ENCODE measurements around the gene PEX5. TPM values are rescaled to one million over a fixed set of nuclear protein-coding genes. Genes with fewer than 3 reads are reported as not detected.
A peak's percentile ranks its signal among the peaks of the same experiment; 100 is the strongest.

The PEX5 gene
- polyA plus RNA-seq, result 10 to 100 TPM; 17.8 to 40.3 (median 28.2) TPM
- long read RNA-seq, donor 1, partial matches to known transcripts, result 20 of 24 reads
- long read RNA-seq, donor 1, other reads (novel, unspliced or antisense), result 0 of 24 reads
- long read RNA-seq, donor 2, result 0 reads
- long read RNA-seq, donor 3, result 0 reads
- long read RNA-seq, donor 4, result 0 reads
- long read RNA-seq, donor 5, result 0 reads
- long read RNA-seq, donor 6, partial matches to known transcripts, result 0 of 1 reads
- long read RNA-seq, donor 6, other reads (novel, unspliced or antisense), result 0 of 1 reads
- long read RNA-seq, donor 7, result 0 reads
- long read RNA-seq, donor 8, result 0 reads
- long read RNA-seq, donor 9, result 0 reads
- long read RNA-seq, donor 10, partial matches to known transcripts, result 0 of 1 reads
- long read RNA-seq, donor 10, other reads (novel, unspliced or antisense), result 0 of 1 reads

DNA sequence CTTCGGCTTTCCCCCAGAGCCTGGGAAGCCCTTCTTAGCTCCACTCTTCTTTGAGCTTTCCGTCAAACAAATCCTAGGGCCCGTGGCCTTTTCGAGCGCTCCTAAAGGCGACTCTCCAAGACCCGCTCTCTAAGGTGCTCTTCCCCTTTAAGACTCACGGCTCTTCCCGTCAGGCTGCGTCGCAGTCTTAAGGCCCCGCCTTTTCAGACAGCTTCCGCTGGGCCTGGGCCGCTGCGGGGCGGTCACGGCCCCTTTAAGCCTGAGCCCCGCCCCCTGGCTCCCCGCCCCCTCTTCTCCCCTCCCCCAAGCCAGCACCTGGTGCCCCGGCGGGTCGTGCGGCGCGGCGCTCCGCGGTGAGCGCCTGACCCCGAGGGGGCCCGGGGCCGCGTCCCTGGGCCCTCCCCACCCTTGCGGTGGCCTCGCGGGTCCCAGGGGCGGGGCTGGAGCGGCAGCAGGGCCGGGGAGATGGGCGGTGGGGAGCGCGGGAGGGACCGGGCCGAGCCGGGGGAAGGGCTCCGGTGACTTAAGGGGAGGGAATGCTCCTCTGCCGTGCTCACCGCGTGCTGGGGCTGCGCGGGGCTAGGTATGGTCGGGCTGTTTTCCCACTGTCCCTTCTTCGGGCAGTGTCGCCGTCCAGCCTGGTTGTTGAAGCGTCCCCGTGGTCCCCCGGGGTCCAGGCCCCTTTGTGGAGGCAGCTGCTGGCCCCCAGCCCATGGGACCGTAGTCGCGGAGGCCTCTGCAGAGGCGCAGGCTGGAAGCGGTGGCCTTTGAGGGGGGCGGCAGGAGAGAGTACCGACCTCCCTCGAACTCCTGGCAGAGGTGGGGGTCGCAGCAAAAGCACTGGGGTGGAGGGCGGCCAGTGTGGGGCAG, at the start of gene PEX5:
Gene PEX5, plus strand, starts transcription at position 289 of the 870 bp plus-strand sequence. CDS start 692 bp downstream, outside the sequence.
- peak within 1 kb of the TSS; percentile 8 to 92 (median 68) for H3K27ac ChIP-seq (ENCODE audit: low read depth in 1 of 3, low read length in 2 of 3)
- H3K4me3 ChIP-seq (ENCODE audit: low read depth in 1 of 3, low read length in 3 of 3), result peak within 1 kb of the TSS; percentile 79 to 91 (median 80)
- H3K4me1 ChIP-seq (ENCODE audit: control insufficient read depth in 3 of 3, insufficient read depth in 2 of 3, low read depth in 1 of 3, low read length in 2 of 3), result peaks cover 0 to 10% (median 0%) of the 10 kb centered on the region in 3 donors
- WGBS, 3 donors, result 0 to 1% (median 0%) methylated on average over 52 to 68 of the region's 68 CpGs
- FAIRE-seq, result no peak
- H3K27me3 ChIP-seq (ENCODE audit: control insufficient read depth in 3 of 3, insufficient read depth in 3 of 3, low read length in 3 of 3), result no peaks in the 10 kb centered on the region
- DNase-seq, result peak; percentile 95
- peaks cover 0 to 5% (median 4%) of the 10 kb centered on the region in 3 donors for H3K36me3 ChIP-seq (ENCODE audit: control insufficient read depth in 3 of 3, insufficient read depth in 2 of 3, low read depth in 1 of 3, low read length in 3 of 3)
- H3K9me3 ChIP-seq (ENCODE audit: control insufficient read depth in 2 of 2, insufficient read depth in 1 of 2, low read depth in 1 of 2, low read length in 1 of 2), result no peaks in the 10 kb centered on the region

DNA sequence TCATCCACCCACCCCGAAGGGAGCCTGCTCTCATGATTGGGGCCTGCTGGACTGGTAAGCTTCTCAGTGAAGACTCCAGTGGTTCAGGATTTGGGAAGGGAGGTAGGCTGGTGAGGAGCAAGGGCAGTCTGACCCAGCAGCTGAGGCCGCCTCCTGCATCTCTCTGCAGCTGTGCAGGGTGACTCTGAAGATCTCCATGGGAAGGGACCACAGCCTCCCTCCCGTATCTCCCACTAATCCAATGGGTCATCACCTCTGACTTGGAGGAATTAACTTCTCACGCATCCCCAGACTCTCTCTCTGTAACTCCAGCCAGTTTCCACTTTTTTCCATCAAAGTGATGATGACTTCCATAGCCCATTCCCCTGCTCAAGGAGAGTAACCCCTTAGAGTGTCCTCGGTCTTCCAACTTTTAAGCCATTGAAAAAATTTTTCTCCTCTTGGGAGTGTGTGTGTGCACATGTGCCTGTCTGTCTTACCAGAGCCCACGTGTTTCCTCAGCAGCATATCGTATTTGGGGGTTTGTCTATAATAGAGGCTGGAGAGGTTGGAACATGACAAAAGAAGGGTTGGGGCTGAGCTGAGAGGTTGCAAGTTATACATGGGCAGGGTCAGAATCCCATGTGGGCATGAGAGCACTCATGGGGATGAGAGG, 48.0 kb upstream of the PEX5 start:
- no peak for DNase-seq
- WGBS, 3 donors, result 85 to 93% (median 88%) methylated on average over 7 of the region's 7 CpGs
- Histone ChIP-seq H3K27me3 (ENCODE audit: control insufficient read depth in 3 of 3, insufficient read depth in 3 of 3, low read length in 3 of 3) (no peaks in the 10 kb centered on the region), H3K27ac (ENCODE audit: low read depth in 1 of 3, low read length in 2 of 3) (no peak overlapping the region), H3K4me3 (ENCODE audit: low read depth in 1 of 3, low read length in 3 of 3) (no peak overlapping the region), H3K4me1 (ENCODE audit: control insufficient read depth in 3 of 3, insufficient read depth in 2 of 3, low read depth in 1 of 3, low read length in 2 of 3) (no peaks in the 10 kb centered on the region), H3K36me3 (ENCODE audit: control insufficient read depth in 3 of 3, insufficient read depth in 2 of 3, low read depth in 1 of 3, low read length in 3 of 3) (peaks cover 0 to 63% (median 0%) of the 10 kb centered on the region in 3 donors), H3K9me3 (ENCODE audit: control insufficient read depth in 2 of 2, insufficient read depth in 1 of 2, low read depth in 1 of 2, low read length in 1 of 2) (no peaks in the 10 kb centered on the region)
- no peak for FAIRE-seq

DNA sequence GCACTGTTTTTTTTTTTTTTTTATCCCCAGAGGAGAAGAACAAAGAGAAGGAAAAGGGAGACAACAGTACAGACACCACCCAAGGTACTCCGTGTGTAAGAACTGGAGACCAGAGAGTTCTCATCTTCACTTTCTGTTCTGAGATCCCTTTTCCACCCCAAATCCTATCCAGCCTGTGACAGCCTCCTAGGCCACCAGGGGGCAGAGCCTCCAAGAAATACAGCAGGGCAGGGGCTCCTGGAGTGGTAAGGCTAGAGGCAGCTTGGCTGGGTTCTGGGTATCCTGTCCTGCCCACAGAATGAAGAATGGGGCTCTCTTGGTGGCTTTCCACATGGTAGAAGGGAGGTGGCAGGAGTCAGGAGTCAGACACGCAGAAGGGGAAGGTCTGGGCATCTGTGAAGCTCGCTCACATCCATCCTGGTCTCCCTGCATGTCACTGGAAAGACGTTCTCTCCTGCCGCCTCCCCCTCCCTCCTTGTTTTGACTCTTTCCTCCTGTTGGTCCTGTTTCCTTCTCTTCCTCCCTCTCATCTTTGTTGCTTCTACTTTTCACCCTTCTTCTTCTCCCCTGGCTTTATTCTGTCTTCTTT, 47.3 kb upstream of the PEX5 start:
- FAIRE-seq, result no peak
- no peak overlapping the region for H3K27ac ChIP-seq (ENCODE audit: low read depth in 1 of 3, low read length in 2 of 3)
- 72 to 78% (median 74%) methylated on average over 5 of the region's 5 CpGs for WGBS, 3 donors
- no peaks in the 10 kb centered on the region for H3K4me1 ChIP-seq (ENCODE audit: control insufficient read depth in 3 of 3, insufficient read depth in 2 of 3, low read depth in 1 of 3, low read length in 2 of 3)
- peaks cover 0 to 62% (median 0%) of the 10 kb centered on the region in 3 donors for H3K36me3 ChIP-seq (ENCODE audit: control insufficient read depth in 3 of 3, insufficient read depth in 2 of 3, low read depth in 1 of 3, low read length in 3 of 3)
- no peaks in the 10 kb centered on the region for H3K9me3 ChIP-seq (ENCODE audit: control insufficient read depth in 2 of 2, insufficient read depth in 1 of 2, low read depth in 1 of 2, low read length in 1 of 2)
- DNase-seq, result peak; percentile 51 to 59
- no peak overlapping the region for H3K4me3 ChIP-seq (ENCODE audit: low read depth in 1 of 3, low read length in 3 of 3)
- no peaks in the 10 kb centered on the region for H3K27me3 ChIP-seq (ENCODE audit: control insufficient read depth in 3 of 3, insufficient read depth in 3 of 3, low read length in 3 of 3)

DNA sequence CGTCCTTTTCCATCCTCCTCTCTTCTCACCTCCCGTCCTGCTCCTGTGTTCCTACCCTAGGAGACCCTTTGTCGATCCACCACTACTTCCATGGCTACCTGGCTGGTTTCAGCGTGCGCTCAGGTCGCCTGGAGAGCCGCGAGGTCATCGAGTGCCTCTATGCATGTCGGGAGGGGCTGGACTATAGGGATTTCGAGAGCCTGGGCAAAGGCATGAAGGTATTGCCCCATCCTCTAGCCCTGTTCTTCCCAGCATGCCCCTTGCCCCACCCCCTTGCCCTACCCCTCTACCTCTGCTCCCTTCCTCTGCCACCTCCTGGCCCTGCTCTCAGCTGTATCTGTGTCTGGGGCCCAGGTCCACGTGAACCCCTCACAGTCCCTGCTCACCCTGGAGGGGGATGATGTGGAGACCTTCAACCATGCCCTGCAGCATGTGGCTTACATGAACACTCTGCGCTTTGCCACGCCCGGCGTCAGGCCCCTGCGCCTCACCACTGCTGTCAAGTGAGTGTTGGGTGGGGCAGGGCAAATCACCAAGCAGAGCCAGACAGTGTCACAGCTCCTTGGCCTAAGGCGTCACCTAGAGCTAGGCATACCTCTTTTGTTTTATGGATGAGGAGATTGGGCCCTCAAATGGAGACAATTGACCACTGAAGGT, 46.5 kb upstream of the PEX5 start:
- Histone ChIP-seq H3K4me3 (ENCODE audit: low read depth in 1 of 3, low read length in 3 of 3) (no peak overlapping the region), H3K36me3 (ENCODE audit: control insufficient read depth in 3 of 3, insufficient read depth in 2 of 3, low read depth in 1 of 3, low read length in 3 of 3) (peaks cover 0 to 58% (median 0%) of the 10 kb centered on the region in 3 donors), H3K9me3 (ENCODE audit: control insufficient read depth in 2 of 2, insufficient read depth in 1 of 2, low read depth in 1 of 2, low read length in 1 of 2) (no peaks in the 10 kb centered on the region), H3K4me1 (ENCODE audit: control insufficient read depth in 3 of 3, insufficient read depth in 2 of 3, low read depth in 1 of 3, low read length in 2 of 3) (no peaks in the 10 kb centered on the region), H3K27me3 (ENCODE audit: control insufficient read depth in 3 of 3, insufficient read depth in 3 of 3, low read length in 3 of 3) (no peaks in the 10 kb centered on the region), H3K27ac (ENCODE audit: low read depth in 1 of 3, low read length in 2 of 3) (no peak overlapping the region)
- FAIRE-seq, result no peak
- DNase-seq, result no peak
- WGBS, 3 donors, result 94% methylated on average over 18 of the region's 18 CpGs

DNA sequence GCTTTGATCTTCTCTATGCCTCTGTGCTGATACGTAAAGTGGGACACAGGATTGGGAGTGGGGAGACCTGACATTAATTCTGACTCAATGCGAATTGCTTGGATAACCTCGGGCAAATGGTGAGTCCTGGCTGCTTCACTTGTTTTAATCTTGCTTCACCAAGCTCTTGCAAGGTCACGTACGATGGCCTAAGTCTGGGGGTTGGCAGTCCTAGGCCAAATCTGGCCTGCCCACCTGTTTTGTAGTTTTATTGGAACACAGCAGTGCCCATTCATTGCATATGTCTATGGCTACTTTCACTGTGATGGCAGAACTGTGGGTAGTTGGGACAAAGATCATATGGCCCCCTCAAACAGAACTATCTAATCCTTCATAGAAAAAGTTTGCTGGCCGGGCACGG, 45.9 kb upstream of the PEX5 start:
- no peaks in the 10 kb centered on the region for H3K4me1 ChIP-seq (ENCODE audit: control insufficient read depth in 3 of 3, insufficient read depth in 2 of 3, low read depth in 1 of 3, low read length in 2 of 3)
- no peaks in the 10 kb centered on the region for H3K9me3 ChIP-seq (ENCODE audit: control insufficient read depth in 2 of 2, insufficient read depth in 1 of 2, low read depth in 1 of 2, low read length in 1 of 2)
- FAIRE-seq, result no peak
- H3K27me3 ChIP-seq (ENCODE audit: control insufficient read depth in 3 of 3, insufficient read depth in 3 of 3, low read length in 3 of 3), result no peaks in the 10 kb centered on the region
- no peak for DNase-seq
- no peak overlapping the region for H3K4me3 ChIP-seq (ENCODE audit: low read depth in 1 of 3, low read length in 3 of 3)
- WGBS, 3 donors, result 89 to 94% (median 91%) methylated on average over 7 of the region's 7 CpGs
- peaks cover 0 to 60% (median 0%) of the 10 kb centered on the region in 3 donors for H3K36me3 ChIP-seq (ENCODE audit: control insufficient read depth in 3 of 3, insufficient read depth in 2 of 3, low read depth in 1 of 3, low read length in 3 of 3)
- no peak overlapping the region for H3K27ac ChIP-seq (ENCODE audit: low read depth in 1 of 3, low read length in 2 of 3)

GRCh38 chr12:7144414-7145120, 44.9 kb upstream of the PEX5 start:
- no peaks in the 10 kb centered on the region for H3K4me1 ChIP-seq (ENCODE audit: control insufficient read depth in 3 of 3, insufficient read depth in 2 of 3, low read depth in 1 of 3, low read length in 2 of 3)
- FAIRE-seq, result no peak
- no peak overlapping the region for H3K4me3 ChIP-seq (ENCODE audit: low read depth in 1 of 3, low read length in 3 of 3)
- H3K36me3 ChIP-seq (ENCODE audit: control insufficient read depth in 3 of 3, insufficient read depth in 2 of 3, low read depth in 1 of 3, low read length in 3 of 3), result peaks cover 0 to 67% (median 0%) of the 10 kb centered on the region in 3 donors
- no peaks in the 10 kb centered on the region for H3K9me3 ChIP-seq (ENCODE audit: control insufficient read depth in 2 of 2, insufficient read depth in 1 of 2, low read depth in 1 of 2, low read length in 1 of 2)
- DNase-seq, result peak; percentile 32 to 44
- 43 to 48% (median 45%) methylated on average over 11 of the region's 11 CpGs for WGBS, 3 donors
- H3K27me3 ChIP-seq (ENCODE audit: control insufficient read depth in 3 of 3, insufficient read depth in 3 of 3, low read length in 3 of 3), result no peaks in the 10 kb centered on the region
- H3K27ac ChIP-seq (ENCODE audit: low read depth in 1 of 3, low read length in 2 of 3), result no peak overlapping the region

DNA sequence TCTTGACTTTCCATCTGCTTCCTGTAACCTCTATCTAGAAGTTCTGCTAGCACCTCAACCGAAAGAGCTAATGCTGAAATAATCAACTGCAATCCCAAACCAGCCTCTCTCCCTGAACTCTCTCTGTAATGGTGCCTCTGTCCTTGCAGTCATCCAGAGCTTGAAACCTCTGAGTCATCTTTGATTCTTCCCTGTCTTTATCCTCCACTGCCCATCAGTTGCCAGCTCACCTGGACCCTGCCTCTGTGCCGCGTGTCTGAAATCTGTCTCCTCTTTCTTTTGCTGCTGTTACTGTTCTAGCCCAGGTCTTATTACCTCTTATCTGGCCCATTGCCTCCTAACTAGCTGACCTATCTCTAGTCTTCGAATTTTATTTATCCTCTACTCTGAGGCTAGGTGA, 43.8 kb upstream of the PEX5 start:
- no peak for DNase-seq
- no peak overlapping the region for H3K4me3 ChIP-seq (ENCODE audit: low read depth in 1 of 3, low read length in 3 of 3)
- 76 to 81% (median 79%) methylated on average over 4 of the region's 4 CpGs for WGBS, 3 donors
- FAIRE-seq, result no peak
- H3K4me1 ChIP-seq (ENCODE audit: control insufficient read depth in 3 of 3, insufficient read depth in 2 of 3, low read depth in 1 of 3, low read length in 2 of 3), result no peaks in the 10 kb centered on the region
- H3K9me3 ChIP-seq (ENCODE audit: control insufficient read depth in 2 of 2, insufficient read depth in 1 of 2, low read depth in 1 of 2, low read length in 1 of 2), result no peaks in the 10 kb centered on the region
- H3K27ac ChIP-seq (ENCODE audit: low read depth in 1 of 3, low read length in 2 of 3), result no peak overlapping the region
- H3K27me3 ChIP-seq (ENCODE audit: control insufficient read depth in 3 of 3, insufficient read depth in 3 of 3, low read length in 3 of 3), result no peaks in the 10 kb centered on the region
- H3K36me3 ChIP-seq (ENCODE audit: control insufficient read depth in 3 of 3, insufficient read depth in 2 of 3, low read depth in 1 of 3, low read length in 3 of 3), result peaks cover 0 to 67% (median 2%) of the 10 kb centered on the region in 3 donors

Measured in small intestine (tissue), 16 donors.